ENCODE results near the gene EXOC3L4.

DNA sequence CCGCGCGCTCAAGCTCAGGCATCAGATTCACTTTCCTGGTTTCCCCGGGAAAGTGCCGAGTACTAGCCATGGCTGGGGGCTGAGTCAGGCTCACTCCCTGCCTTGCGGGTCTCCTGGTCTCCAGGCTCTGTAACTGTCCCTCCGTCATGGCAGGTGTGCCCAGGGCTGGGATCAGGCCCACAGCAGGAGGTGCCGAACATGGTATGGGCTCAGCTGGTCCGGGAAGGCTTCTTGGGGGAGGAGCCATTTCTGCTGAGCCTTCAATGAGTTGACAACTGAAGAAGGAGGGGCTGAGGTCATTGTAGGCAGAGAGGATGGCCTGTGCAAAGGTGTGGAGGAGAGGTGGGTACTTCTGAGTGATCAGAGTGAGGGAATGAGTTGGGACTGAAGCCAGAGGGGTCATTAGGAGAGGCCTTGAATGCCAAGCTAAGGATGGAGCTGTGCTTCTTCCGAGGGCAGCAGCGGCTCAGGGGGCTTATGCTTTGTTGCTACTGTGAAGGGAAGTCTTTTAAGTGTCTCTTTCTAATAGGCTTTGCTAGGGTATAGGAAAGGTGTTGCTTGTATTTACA, 769 bp downstream of the EXOC3L4 start:
- TF ChIP-seq CTCF (conservative IDR thresholded peaks at IDR 0.05) (no peak), EZH2 (IDR thresholded peaks at IDR 0.05; ENCODE audit: low read depth) (no peak)
